DND-41 (cell line): ENCODE data around the gene PDE4B.

Experiments
- ATAC-seq: fragments of 200-7000 bp; cut with Tn5 transposase; 3 replicates; pipeline ENCODE4 v1.9.1; 2021; ENCODE audit warnings: low read depth; ENCODE audit not compliant: insufficient read depth
- DNase-seq: peaks from one replicate; pipeline ENCODE4 v3.0.0-alpha.2; 2020
- H2AFZ ChIP-seq: 2 replicates; pipeline ENCODE4 v1.6.0; 2012; ENCODE audit warnings: low read depth, low read length
- H3K27ac ChIP-seq: 2 replicates; pipeline ENCODE4 v1.5.1; 2012; ENCODE audit warnings: low read length, inconsistent platforms
- H3K27me3 ChIP-seq: fragments of 200-600 bp; sonication (generic); 2 replicates; pipeline ENCODE4 v1.6.0; 2012; ENCODE audit warnings: low read length, mild to moderate bottlenecking, inconsistent platforms; ENCODE audit not compliant: insufficient read depth, poor library complexity
- H3K36me3 ChIP-seq: 2 replicates; pipeline ENCODE4 v1.5.1; 2012; ENCODE audit warnings: low read length, inconsistent platforms; ENCODE audit not compliant: insufficient read depth
- H3K4me1 ChIP-seq: 2 replicates; pipeline ENCODE4 v1.5.1; 2012; ENCODE audit warnings: mild to moderate bottlenecking, low read length; ENCODE audit not compliant: insufficient read depth
- H3K4me2 ChIP-seq: 2 replicates; pipeline ENCODE4 v1.6.0; 2012; ENCODE audit warnings: mild to moderate bottlenecking, moderate library complexity, low read length, inconsistent platforms; ENCODE audit not compliant: insufficient read depth
- H3K4me3 ChIP-seq, 2 experiments: fragments of 200-600 bp in 1 of 2; shearing (Covaris generic) in 1 of 2; 2 replicates each; pipeline ENCODE4 v1.5.1; 2012 to 2016; ENCODE audit warnings: inconsistent platforms in 2 of 2, low read length in 2 of 2, mild to moderate bottlenecking in 2 of 2, low read depth in 1 of 2, moderate library complexity in 1 of 2
- H3K79me2 ChIP-seq: 2 replicates; pipeline ENCODE4 v1.6.0; 2012; ENCODE audit warnings: low read length, inconsistent platforms; ENCODE audit not compliant: insufficient read depth
- H3K9ac ChIP-seq: 2 replicates; pipeline ENCODE4 v1.6.0; 2012; ENCODE audit warnings: low read depth, mild to moderate bottlenecking, inconsistent platforms, low read length, moderate library complexity
- H3K9me3 ChIP-seq: 2 replicates; pipeline ENCODE4 v1.5.1; 2012; ENCODE audit warnings: low read length, moderate library complexity, mild to moderate bottlenecking, inconsistent platforms; ENCODE audit not compliant: insufficient read depth, severe bottlenecking
- H4K20me1 ChIP-seq: 2 replicates; pipeline ENCODE4 v1.6.0; 2012; ENCODE audit warnings: low read length; ENCODE audit not compliant: insufficient read depth
- CTCF ChIP-seq: IDR thresholded peaks from 2 replicates; pipeline ENCODE4 v1.5.1; 2012; ENCODE audit warnings: borderline replicate concordance, low read length, moderate library complexity, mild to moderate bottlenecking; ENCODE audit not compliant: poor library complexity, severe bottlenecking; ENCODE audit errors: extremely low read depth
- EZH2 ChIP-seq: IDR thresholded peaks from 3 replicates; pipeline ENCODE4 v1.6.1; 2012; ENCODE audit warnings: borderline replicate concordance, low read depth, mild to moderate bottlenecking, moderate library complexity, low read length, inconsistent platforms; ENCODE audit not compliant: severe bottlenecking

Gene PDE4B

GRCh38 chr1:66248257-66248656 is 455.6 kb downstream of the PDE4B start:
- H3K4me2 ChIP-seq: no peak overlapping the region
- no peaks in the 10 kb centered on the region for H3K9me3 ChIP-seq
- H3K27ac ChIP-seq: no peak overlapping the region
- TF ChIP-seq EZH2 (no peak), CTCF (no peak)
- H3K9ac ChIP-seq: no peak overlapping the region
- no peaks in the 10 kb centered on the region for H3K79me2 ChIP-seq
- no peaks in the 10 kb centered on the region for H4K20me1 ChIP-seq
- no peaks in the 10 kb centered on the region for H3K36me3 ChIP-seq
- H2AFZ ChIP-seq: no peak overlapping the region
- no peaks in the 10 kb centered on the region for H3K4me1 ChIP-seq
- peaks cover 4% of the 10 kb centered on the region for H3K27me3 ChIP-seq
- H3K4me3 ChIP-seq: no peak overlapping the region
- DNase-seq (no peak), ATAC-seq (no peak)

GRCh38 chr1:66248746-66249145 is 456.1 kb downstream of the PDE4B start:
- peaks cover 4% of the 10 kb centered on the region for H3K27me3 ChIP-seq
- no peaks in the 10 kb centered on the region for H3K79me2 ChIP-seq
- no peak overlapping the region for H3K27ac ChIP-seq
- no peaks in the 10 kb centered on the region for H3K9me3 ChIP-seq
- H3K36me3 ChIP-seq: no peaks in the 10 kb centered on the region
- TF ChIP-seq CTCF: no peak
- no peak for TF ChIP-seq EZH2
- no peak overlapping the region for H3K4me3 ChIP-seq
- DNase-seq (no peak), ATAC-seq (no peak)
- H3K4me1 ChIP-seq: no peaks in the 10 kb centered on the region
- H2AFZ ChIP-seq: no peak overlapping the region
- no peaks in the 10 kb centered on the region for H4K20me1 ChIP-seq
- H3K4me2 ChIP-seq: no peak overlapping the region
- H3K9ac ChIP-seq: no peak overlapping the region

- Histone ChIP-seq H3K4me2 (no peak overlapping the region), H3K27ac (no peak overlapping the region), H2AFZ (no peak overlapping the region), H3K4me1 (no peaks in the 10 kb centered on the region), H3K27me3 (peaks cover 4% of the 10 kb centered on the region), H3K36me3 (no peaks in the 10 kb centered on the region), H3K9ac (no peak overlapping the region), H4K20me1 (no peaks in the 10 kb centered on the region), H3K4me3 (no peak overlapping the region), H3K9me3 (no peaks in the 10 kb centered on the region), H3K79me2 (no peaks in the 10 kb centered on the region)
- no peak for TF ChIP-seq CTCF
- no peak for TF ChIP-seq EZH2
- ATAC-seq: no peak
- no peak for DNase-seq
Observed at GRCh38 chr1:66250075-66250474, 457.4 kb downstream of the PDE4B start.

- Histone ChIP-seq H4K20me1 (no peaks in the 10 kb centered on the region), H3K79me2 (no peaks in the 10 kb centered on the region), H3K4me3 (no peak overlapping the region), H3K27me3 (peaks cover 3% of the 10 kb centered on the region), H3K36me3 (no peaks in the 10 kb centered on the region), H3K9me3 (no peaks in the 10 kb centered on the region), H3K4me2 (no peak overlapping the region), H3K27ac (no peak overlapping the region), H3K9ac (no peak overlapping the region), H3K4me1 (no peaks in the 10 kb centered on the region), H2AFZ (no peak overlapping the region)
- ATAC-seq (no peak), DNase-seq (no peak)
- TF ChIP-seq EZH2: no peak
- TF ChIP-seq CTCF: no peak
Observed at GRCh38 chr1:66250478-66250877, 457.8 kb downstream of the PDE4B start.
